Measurements from ENCODE around the gene CRACDL. TPM values are rescaled to one million over a fixed set of nuclear protein-coding genes. Genes with fewer than 3 reads are reported as not detected.
A peak's percentile ranks its signal among the peaks of the same experiment; 100 is the strongest.

CRACDL gene
- total and polyA plus RNA-seq, 2 donors (not counting 3 experiments of a cell fraction or from before 2014, with no cell fraction given): 0.92 to 6.3 TPM

GRCh38 chr2:98793897-98794830 lies 141.9 kb downstream of the CRACDL start:
- no peaks in the 10 kb centered on the region for H3K27me3 ChIP-seq (ENCODE audit: control insufficient read depth in 2 of 2, insufficient read depth in 2 of 2, low read length in 2 of 2)
- dilution Hi-C loops (cut with MboI; ENCODE audit: extremely low pct_ligation_motif_present, low sequenced_read_pairs): no loop called here
- FAIRE-seq (peak; percentile 77), DNase-seq (ENCODE audit: low read depth, low spot score) (peak; percentile 87)
- CTCF ChIA-PET: interaction anchor here (0.6 to 2.0 kb wide), 5 partner anchors 27 to 232 kb away, joined by 3 to 6 read pairs (median 4); no protein-coding TSS in a partner anchor
- intact Hi-C loops (cut with micrococcal nuclease): no loop called here
- TF ChIP-seq MAX (IDR thresholded peaks at IDR 0.05; ENCODE audit: insufficient read depth, insufficient read length) (no peak), GATA2 (IDR thresholded peaks at IDR 0.05; ENCODE audit: insufficient read depth, insufficient read length, low read depth, low read length) (peak; percentile 62), POLR2A (IDR thresholded peaks at IDR 0.05; ENCODE audit: low read depth, low read length) (no peak), FOS (IDR thresholded peaks at IDR 0.05; ENCODE audit: borderline replicate concordance, insufficient read depth, low read length) (no peak), EZH2 (IDR thresholded peaks at IDR 0.05; ENCODE audit: borderline replicate concordance, low read depth, low read length, severe bottlenecking) (no peak)
- H3K36me3 ChIP-seq (ENCODE audit: control insufficient read depth in 2 of 2, extremely low read depth in 1 of 2, insufficient read depth in 2 of 2, low read length in 2 of 2): no peaks in the 10 kb centered on the region
- no peaks in the 10 kb centered on the region for H3K9me1 ChIP-seq (replicated peaks; ENCODE audit: control insufficient read depth, extremely low read depth, insufficient read depth, low read length)
- H3K27ac ChIP-seq (ENCODE audit: insufficient read depth, low read depth, low read length): peak overlapping the region; percentile 64
- peak overlapping the region; percentile 21 for H3K9ac ChIP-seq (replicated peaks; ENCODE audit: extremely low read depth, insufficient read depth, low read length)
- H3K4me1 ChIP-seq (ENCODE audit: control insufficient read depth, extremely low read depth, insufficient read depth, low read length): peaks cover 29% of the 10 kb centered on the region
- H4K20me1 ChIP-seq (replicated peaks; ENCODE audit: control insufficient read depth, extremely low read depth, insufficient read depth, low read length): no peaks in the 10 kb centered on the region
- no peak overlapping the region for H3K4me3 ChIP-seq (replicated peaks in 1 of 3; ENCODE audit: insufficient read depth in 1 of 3, low read depth in 1 of 3, low read length in 3 of 3)
- POLR2A ChIA-PET: no interaction called here
- H3K9me3 ChIP-seq (replicated peaks; ENCODE audit: control insufficient read depth, insufficient read depth, low read length): no peaks in the 10 kb centered on the region
- no peaks in the 10 kb centered on the region for H3K79me2 ChIP-seq (ENCODE audit: control insufficient read depth, insufficient read depth, low read length)
- TSS peak; percentile 28 for BruUV-seq (replicated peaks)
- H3K4me2 ChIP-seq (ENCODE audit: insufficient read depth, low read length): no peak overlapping the region
- H2AFZ ChIP-seq (ENCODE audit: low read depth, low read length): peak overlapping the region; percentile 83

- no peak for FAIRE-seq
Measured at GRCh38 chr2:98793275-98793674, 142.8 kb downstream of the CRACDL start.

More at GRCh38 chr2:98793275-98793674, 142.8 kb downstream of the CRACDL start:
- DNase-seq (ENCODE audit: low read depth, low spot score): no peak
- H3K9me1 ChIP-seq (replicated peaks; ENCODE audit: control insufficient read depth, extremely low read depth, insufficient read depth, low read length): no peaks in the 10 kb centered on the region
- H3K27ac ChIP-seq (ENCODE audit: insufficient read depth, low read depth, low read length): no peak overlapping the region
- no peaks in the 10 kb centered on the region for H3K36me3 ChIP-seq (ENCODE audit: control insufficient read depth in 2 of 2, extremely low read depth in 1 of 2, insufficient read depth in 2 of 2, low read length in 2 of 2)
- no peaks in the 10 kb centered on the region for H3K79me2 ChIP-seq (ENCODE audit: control insufficient read depth, insufficient read depth, low read length)
- CTCF ChIA-PET: interaction anchor here (2.0 kb wide), 1 partner anchor 144 kb away, joined by 6 read pairs; no protein-coding TSS in a partner anchor
- H3K27me3 ChIP-seq (ENCODE audit: control insufficient read depth in 2 of 2, insufficient read depth in 2 of 2, low read length in 2 of 2): no peaks in the 10 kb centered on the region
- no peaks in the 10 kb centered on the region for H4K20me1 ChIP-seq (replicated peaks; ENCODE audit: control insufficient read depth, extremely low read depth, insufficient read depth, low read length)
- H3K9ac ChIP-seq (replicated peaks; ENCODE audit: extremely low read depth, insufficient read depth, low read length): no peak overlapping the region
- H3K9me3 ChIP-seq (replicated peaks; ENCODE audit: control insufficient read depth, insufficient read depth, low read length): no peaks in the 10 kb centered on the region
- H3K4me3 ChIP-seq (replicated peaks in 1 of 3; ENCODE audit: insufficient read depth in 1 of 3, low read depth in 1 of 3, low read length in 3 of 3): no peak overlapping the region
- dilution Hi-C loops (cut with MboI; ENCODE audit: extremely low pct_ligation_motif_present, low sequenced_read_pairs) (no loop called here), intact Hi-C loops (cut with micrococcal nuclease) (no loop called here)
- BruUV-seq (replicated peaks): no TSS peak
- no peak overlapping the region for H2AFZ ChIP-seq (ENCODE audit: low read depth, low read length)
- POLR2A ChIA-PET: no interaction called here
- TF ChIP-seq CTCF (IDR thresholded peaks at IDR 0.05; ENCODE audit: extremely low read depth in 1 of 2, insufficient read depth in 1 of 2, low read depth in 1 of 2, low read length in 2 of 2) (no peak), MYC (IDR thresholded peaks at IDR 0.05; ENCODE audit: low read depth, low read length) (no peak), EZH2 (IDR thresholded peaks at IDR 0.05; ENCODE audit: borderline replicate concordance, low read depth, low read length, severe bottlenecking) (no peak), POLR2AphosphoS5 (IDR thresholded peaks at IDR 0.05; ENCODE audit: insufficient read depth, low read depth, low read length) (no peak), FOS (IDR thresholded peaks at IDR 0.05; ENCODE audit: borderline replicate concordance, insufficient read depth, low read length) (no peak), MAX (IDR thresholded peaks at IDR 0.05; ENCODE audit: insufficient read depth, insufficient read length) (no peak), POLR2A (IDR thresholded peaks at IDR 0.05; ENCODE audit: low read depth, low read length) (no peak), GATA2 (IDR thresholded peaks at IDR 0.05; ENCODE audit: insufficient read depth, insufficient read length, low read depth, low read length) (no peak), JUN (IDR thresholded peaks at IDR 0.05; ENCODE audit: borderline replicate concordance, insufficient read depth, insufficient read length, low read depth) (no peak)
- H3K4me1 ChIP-seq (ENCODE audit: control insufficient read depth, extremely low read depth, insufficient read depth, low read length): peaks cover 24% of the 10 kb centered on the region
- no peak overlapping the region for H3K4me2 ChIP-seq (ENCODE audit: insufficient read depth, low read length)
